HEK293 (cell line): Measurements from ENCODE around the gene MAPK9.

Experiments
- BCL11B ChIP-seq: fragments of 450-650 bp; formaldehyde crosslinking; IDR thresholded peaks from 2 replicates; pipeline ENCODE4 v1.5.1; 2016; ENCODE audit warnings: low read depth, missing biosample characterization, missing genetic modification characterization
- EGR2 ChIP-seq: fragments of 450-650 bp; formaldehyde crosslinking; IDR thresholded peaks from 2 replicates; pipeline ENCODE4 v1.5.1; 2016; ENCODE audit warnings: low read depth, missing biosample characterization, missing genetic modification characterization
- GLI2 ChIP-seq: fragments of 450-650 bp; formaldehyde crosslinking; IDR thresholded peaks from 2 replicates; pipeline ENCODE4; 2017; ENCODE audit warnings: missing biosample characterization, missing genetic modification characterization, low read depth, borderline replicate concordance
- HOXD13 ChIP-seq: sonication (generic); formaldehyde crosslinking; IDR thresholded peaks from 2 replicates; pipeline ENCODE4 v1.8.0; 2022; ENCODE audit warnings: missing genetic modification reagents, borderline replicate concordance
- KLF1 ChIP-seq: fragments of 450-650 bp; formaldehyde crosslinking; IDR thresholded peaks from 2 replicates; pipeline ENCODE4 v1.5.1; 2016; ENCODE audit warnings: missing biosample characterization, missing genetic modification characterization
- YY1 ChIP-seq: fragments of 450-650 bp; formaldehyde crosslinking; IDR thresholded peaks from 2 replicates; pipeline ENCODE4 v1.5.1; 2018; ENCODE audit warnings: missing biosample characterization, missing genetic modification characterization
- ZBTB48 ChIP-seq: fragments of 450-650 bp; formaldehyde crosslinking; IDR thresholded peaks from 2 replicates; pipeline ENCODE4 v1.5.1; 2016; ENCODE audit warnings: missing biosample characterization, missing genetic modification characterization
- ZFP3 ChIP-seq: fragments of 450-650 bp; formaldehyde crosslinking; IDR thresholded peaks from 2 replicates; pipeline ENCODE4 v1.5.1; 2016; ENCODE audit warnings: low read depth, missing biosample characterization, missing genetic modification characterization
- ZFP41 ChIP-seq: fragments of 450-650 bp; formaldehyde crosslinking; IDR thresholded peaks from 2 replicates; pipeline ENCODE4 v1.5.1; 2016; ENCODE audit warnings: missing biosample characterization, missing genetic modification characterization, borderline replicate concordance
- ZNF169 ChIP-seq: fragments of 450-650 bp; formaldehyde crosslinking; IDR thresholded peaks from 2 replicates; pipeline ENCODE4 v1.5.1; 2016; ENCODE audit warnings: missing biosample characterization, missing genetic modification characterization
- ZNF37A ChIP-seq: fragments of 450-650 bp; IDR thresholded peaks from 2 replicates; pipeline ENCODE4 v1.5.1; 2018; ENCODE audit warnings: missing biosample characterization, missing genetic modification characterization
- ZNF404 ChIP-seq: fragments of 450-650 bp; formaldehyde crosslinking; IDR thresholded peaks from 2 replicates; pipeline ENCODE4 v1.5.1; 2017; ENCODE audit warnings: missing biosample characterization, missing genetic modification characterization
- ZNF423 ChIP-seq: fragments of 450-650 bp; formaldehyde crosslinking; IDR thresholded peaks from 2 replicates; pipeline ENCODE4 v1.5.1; 2016; ENCODE audit warnings: missing biosample characterization, missing genetic modification characterization
- ZNF426 ChIP-seq: fragments of 450-650 bp; formaldehyde crosslinking; IDR thresholded peaks from 2 replicates; pipeline ENCODE4 v1.5.1; 2017; ENCODE audit warnings: missing biosample characterization, missing genetic modification characterization, mild to moderate bottlenecking, inconsistent platforms, moderate library complexity
- ZNF501 ChIP-seq: fragments of 450-650 bp; formaldehyde crosslinking; IDR thresholded peaks from 2 replicates; pipeline ENCODE4 v1.5.1; 2016; ENCODE audit warnings: missing biosample characterization, missing genetic modification characterization
- ZNF571 ChIP-seq: fragments of 450-650 bp; formaldehyde crosslinking; IDR thresholded peaks from 2 replicates; pipeline ENCODE4 v1.5.0; 2017; ENCODE audit warnings: missing biosample characterization, missing genetic modification characterization
- ZNF600 ChIP-seq: fragments of 450-650 bp; formaldehyde crosslinking; IDR thresholded peaks from 2 replicates; pipeline ENCODE4 v1.5.1; 2016; ENCODE audit warnings: missing biosample characterization, missing genetic modification characterization
- ZNF621 ChIP-seq: fragments of 450-650 bp; formaldehyde crosslinking; IDR thresholded peaks from 2 replicates; pipeline ENCODE4 v1.5.1; 2017; ENCODE audit warnings: missing biosample characterization, missing genetic modification characterization
- ZNF624 ChIP-seq: fragments of 450-650 bp; formaldehyde crosslinking; IDR thresholded peaks from 2 replicates; pipeline ENCODE4 v1.5.1; 2017; ENCODE audit warnings: missing biosample characterization, missing genetic modification characterization
- ZNF654 ChIP-seq: fragments of 450-650 bp; formaldehyde crosslinking; IDR thresholded peaks from 2 replicates; pipeline ENCODE4 v1.5.1; 2016; ENCODE audit warnings: low read depth, missing biosample characterization, missing genetic modification characterization
- ZNF776 ChIP-seq: fragments of 450-650 bp; formaldehyde crosslinking; IDR thresholded peaks from 2 replicates; pipeline ENCODE4 v1.5.0; 2017; ENCODE audit warnings: missing biosample characterization, missing genetic modification characterization, borderline replicate concordance
- TF ChIP-seq, protein P1 (sequence below): fragments of 450-650 bp; formaldehyde crosslinking; IDR thresholded peaks from 2 replicates; pipeline ENCODE4 v1.5.1; 2016; ENCODE audit warnings: missing biosample characterization, missing genetic modification characterization, borderline replicate concordance
- TF ChIP-seq, protein P2 (sequence below): fragments of 450-650 bp; formaldehyde crosslinking; IDR thresholded peaks from 2 replicates; pipeline ENCODE4 v1.5.1; 2016; ENCODE audit warnings: missing biosample characterization, missing genetic modification characterization
- TF ChIP-seq, protein P3 (sequence below): fragments of 450-650 bp; formaldehyde crosslinking; conservative IDR thresholded peaks from 2 replicates; pipeline ENCODE4 v1.5.1; 2016; ENCODE audit warnings: low read depth, missing biosample characterization, missing genetic modification characterization
- TF ChIP-seq, protein P4 (sequence below): fragments of 450-650 bp; formaldehyde crosslinking; IDR thresholded peaks from 2 replicates; pipeline ENCODE4 v1.5.1; 2016; ENCODE audit warnings: missing biosample characterization, missing genetic modification characterization, borderline replicate concordance

MAPK9 gene

DNA sequence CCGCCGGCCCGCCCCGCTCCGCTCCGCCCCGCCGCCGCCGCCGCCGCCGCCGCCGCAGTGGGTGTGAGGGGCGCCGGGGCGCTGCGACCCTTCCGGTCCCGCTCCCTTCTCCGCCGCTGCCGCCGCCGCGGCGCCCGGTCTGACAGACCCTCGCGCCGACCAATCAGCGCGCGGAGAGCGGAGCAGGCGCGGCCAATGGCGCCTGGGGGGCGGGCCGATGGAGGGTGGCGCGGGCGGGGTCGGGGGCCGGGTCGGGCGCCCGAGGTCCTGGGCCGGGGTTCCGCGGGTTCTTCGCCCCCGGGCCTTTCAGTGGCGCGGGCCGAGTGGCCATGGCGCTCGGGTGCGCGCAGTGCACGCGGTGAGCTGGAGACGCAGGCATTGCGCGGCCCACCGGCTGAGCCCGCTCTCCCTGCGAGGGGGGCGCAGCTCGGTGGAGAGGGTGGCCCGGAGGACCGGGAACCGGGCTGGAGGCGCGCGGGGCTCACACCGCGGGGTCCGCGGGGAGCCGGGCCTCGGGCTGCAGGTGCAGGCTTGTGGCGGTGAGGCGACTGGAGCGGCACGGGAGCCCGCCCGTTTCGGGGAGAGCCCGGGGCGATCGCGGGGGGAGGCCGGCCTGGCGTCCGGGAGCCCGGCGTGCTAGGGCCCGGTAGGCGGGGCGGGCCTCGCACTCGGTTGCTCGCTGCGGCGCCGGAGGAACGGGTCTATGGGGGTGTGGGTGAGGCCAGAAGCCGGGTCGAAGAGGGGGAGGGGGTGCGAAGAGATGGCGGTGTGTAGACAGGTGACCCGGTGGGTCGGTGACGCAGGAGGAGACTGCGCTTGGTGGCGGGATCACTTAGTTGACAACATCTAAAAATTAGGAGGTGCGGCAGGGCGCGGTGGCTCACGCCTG lies at the start of gene MAPK9 (continued):
- TF ChIP-seq ZNF600 (tag by site-specific recombination) (no peak), ZBTB48 (tag by site-specific recombination) (no peak; the same call in 1 of the 2 replicates), ZNF404 (tag by site-specific recombination) (no peak), HOXD13 (CRISPR knock-in tag) (no peak), ZNF423 (tag by site-specific recombination) (0 out of 2 replicates have a peak, but pooled peaks have one; percentile 29), EGR2 (tag by site-specific recombination) (0 out of 2 replicates have a peak, but pooled peaks have one; percentile 17), ZNF654 (tag by site-specific recombination) (no peak), ZNF426 (no peak), ZFP41 (tag by site-specific recombination) (no peak), ZNF169 (tag by site-specific recombination) (no peak), ZNF624 (tag by site-specific recombination) (no peak), ZNF776 (no peak), KLF1 (tag by site-specific recombination) (peak; percentile 96), YY1 (peak; percentile 20; the same call in 1 of the 2 replicates), GLI2 (tag by site-specific recombination) (no peak), ZNF571 (tag by site-specific recombination) (no peak), ZNF37A (no peak), ZNF621 (tag by site-specific recombination) (no peak), ZFP3 (no peak), ZNF501 (tag by site-specific recombination) (peak; percentile 34; the same call in 1 of the 2 replicates), BCL11B (tag by site-specific recombination) (no peak)
- TF ChIP-seq, protein P1, sequence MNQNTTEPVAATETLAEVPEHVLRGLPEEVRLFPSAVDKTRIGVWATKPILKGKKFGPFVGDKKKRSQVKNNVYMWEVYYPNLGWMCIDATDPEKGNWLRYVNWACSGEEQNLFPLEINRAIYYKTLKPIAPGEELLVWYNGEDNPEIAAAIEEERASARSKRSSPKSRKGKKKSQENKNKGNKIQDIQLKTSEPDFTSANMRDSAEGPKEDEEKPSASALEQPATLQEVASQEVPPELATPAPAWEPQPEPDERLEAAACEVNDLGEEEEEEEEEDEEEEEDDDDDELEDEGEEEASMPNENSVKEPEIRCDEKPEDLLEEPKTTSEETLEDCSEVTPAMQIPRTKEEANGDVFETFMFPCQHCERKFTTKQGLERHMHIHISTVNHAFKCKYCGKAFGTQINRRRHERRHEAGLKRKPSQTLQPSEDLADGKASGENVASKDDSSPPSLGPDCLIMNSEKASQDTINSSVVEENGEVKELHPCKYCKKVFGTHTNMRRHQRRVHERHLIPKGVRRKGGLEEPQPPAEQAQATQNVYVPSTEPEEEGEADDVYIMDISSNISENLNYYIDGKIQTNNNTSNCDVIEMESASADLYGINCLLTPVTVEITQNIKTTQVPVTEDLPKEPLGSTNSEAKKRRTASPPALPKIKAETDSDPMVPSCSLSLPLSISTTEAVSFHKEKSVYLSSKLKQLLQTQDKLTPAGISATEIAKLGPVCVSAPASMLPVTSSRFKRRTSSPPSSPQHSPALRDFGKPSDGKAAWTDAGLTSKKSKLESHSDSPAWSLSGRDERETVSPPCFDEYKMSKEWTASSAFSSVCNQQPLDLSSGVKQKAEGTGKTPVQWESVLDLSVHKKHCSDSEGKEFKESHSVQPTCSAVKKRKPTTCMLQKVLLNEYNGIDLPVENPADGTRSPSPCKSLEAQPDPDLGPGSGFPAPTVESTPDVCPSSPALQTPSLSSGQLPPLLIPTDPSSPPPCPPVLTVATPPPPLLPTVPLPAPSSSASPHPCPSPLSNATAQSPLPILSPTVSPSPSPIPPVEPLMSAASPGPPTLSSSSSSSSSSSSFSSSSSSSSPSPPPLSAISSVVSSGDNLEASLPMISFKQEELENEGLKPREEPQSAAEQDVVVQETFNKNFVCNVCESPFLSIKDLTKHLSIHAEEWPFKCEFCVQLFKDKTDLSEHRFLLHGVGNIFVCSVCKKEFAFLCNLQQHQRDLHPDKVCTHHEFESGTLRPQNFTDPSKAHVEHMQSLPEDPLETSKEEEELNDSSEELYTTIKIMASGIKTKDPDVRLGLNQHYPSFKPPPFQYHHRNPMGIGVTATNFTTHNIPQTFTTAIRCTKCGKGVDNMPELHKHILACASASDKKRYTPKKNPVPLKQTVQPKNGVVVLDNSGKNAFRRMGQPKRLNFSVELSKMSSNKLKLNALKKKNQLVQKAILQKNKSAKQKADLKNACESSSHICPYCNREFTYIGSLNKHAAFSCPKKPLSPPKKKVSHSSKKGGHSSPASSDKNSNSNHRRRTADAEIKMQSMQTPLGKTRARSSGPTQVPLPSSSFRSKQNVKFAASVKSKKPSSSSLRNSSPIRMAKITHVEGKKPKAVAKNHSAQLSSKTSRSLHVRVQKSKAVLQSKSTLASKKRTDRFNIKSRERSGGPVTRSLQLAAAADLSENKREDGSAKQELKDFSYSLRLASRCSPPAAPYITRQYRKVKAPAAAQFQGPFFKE: no peak
- TF ChIP-seq, protein P2, sequence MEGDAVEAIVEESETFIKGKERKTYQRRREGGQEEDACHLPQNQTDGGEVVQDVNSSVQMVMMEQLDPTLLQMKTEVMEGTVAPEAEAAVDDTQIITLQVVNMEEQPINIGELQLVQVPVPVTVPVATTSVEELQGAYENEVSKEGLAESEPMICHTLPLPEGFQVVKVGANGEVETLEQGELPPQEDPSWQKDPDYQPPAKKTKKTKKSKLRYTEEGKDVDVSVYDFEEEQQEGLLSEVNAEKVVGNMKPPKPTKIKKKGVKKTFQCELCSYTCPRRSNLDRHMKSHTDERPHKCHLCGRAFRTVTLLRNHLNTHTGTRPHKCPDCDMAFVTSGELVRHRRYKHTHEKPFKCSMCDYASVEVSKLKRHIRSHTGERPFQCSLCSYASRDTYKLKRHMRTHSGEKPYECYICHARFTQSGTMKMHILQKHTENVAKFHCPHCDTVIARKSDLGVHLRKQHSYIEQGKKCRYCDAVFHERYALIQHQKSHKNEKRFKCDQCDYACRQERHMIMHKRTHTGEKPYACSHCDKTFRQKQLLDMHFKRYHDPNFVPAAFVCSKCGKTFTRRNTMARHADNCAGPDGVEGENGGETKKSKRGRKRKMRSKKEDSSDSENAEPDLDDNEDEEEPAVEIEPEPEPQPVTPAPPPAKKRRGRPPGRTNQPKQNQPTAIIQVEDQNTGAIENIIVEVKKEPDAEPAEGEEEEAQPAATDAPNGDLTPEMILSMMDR (tag by site-specific recombination): no peak
- TF ChIP-seq, protein P3, sequence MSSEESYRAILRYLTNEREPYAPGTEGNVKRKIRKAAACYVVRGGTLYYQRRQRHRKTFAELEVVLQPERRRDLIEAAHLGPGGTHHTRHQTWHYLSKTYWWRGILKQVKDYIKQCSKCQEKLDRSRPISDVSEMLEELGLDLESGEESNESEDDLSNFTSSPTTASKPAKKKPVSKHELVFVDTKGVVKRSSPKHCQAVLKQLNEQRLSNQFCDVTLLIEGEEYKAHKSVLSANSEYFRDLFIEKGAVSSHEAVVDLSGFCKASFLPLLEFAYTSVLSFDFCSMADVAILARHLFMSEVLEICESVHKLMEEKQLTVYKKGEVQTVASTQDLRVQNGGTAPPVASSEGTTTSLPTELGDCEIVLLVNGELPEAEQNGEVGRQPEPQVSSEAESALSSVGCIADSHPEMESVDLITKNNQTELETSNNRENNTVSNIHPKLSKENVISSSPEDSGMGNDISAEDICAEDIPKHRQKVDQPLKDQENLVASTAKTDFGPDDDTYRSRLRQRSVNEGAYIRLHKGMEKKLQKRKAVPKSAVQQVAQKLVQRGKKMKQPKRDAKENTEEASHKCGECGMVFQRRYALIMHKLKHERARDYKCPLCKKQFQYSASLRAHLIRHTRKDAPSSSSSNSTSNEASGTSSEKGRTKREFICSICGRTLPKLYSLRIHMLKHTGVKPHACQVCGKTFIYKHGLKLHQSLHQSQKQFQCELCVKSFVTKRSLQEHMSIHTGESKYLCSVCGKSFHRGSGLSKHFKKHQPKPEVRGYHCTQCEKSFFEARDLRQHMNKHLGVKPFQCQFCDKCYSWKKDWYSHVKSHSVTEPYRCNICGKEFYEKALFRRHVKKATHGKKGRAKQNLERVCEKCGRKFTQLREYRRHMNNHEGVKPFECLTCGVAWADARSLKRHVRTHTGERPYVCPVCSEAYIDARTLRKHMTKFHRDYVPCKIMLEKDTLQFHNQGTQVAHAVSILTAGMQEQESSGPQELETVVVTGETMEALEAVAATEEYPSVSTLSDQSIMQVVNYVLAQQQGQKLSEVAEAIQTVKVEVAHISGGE (tag by site-specific recombination): no peak; the same call in 1 of the 2 replicates
- TF ChIP-seq, protein P4, sequence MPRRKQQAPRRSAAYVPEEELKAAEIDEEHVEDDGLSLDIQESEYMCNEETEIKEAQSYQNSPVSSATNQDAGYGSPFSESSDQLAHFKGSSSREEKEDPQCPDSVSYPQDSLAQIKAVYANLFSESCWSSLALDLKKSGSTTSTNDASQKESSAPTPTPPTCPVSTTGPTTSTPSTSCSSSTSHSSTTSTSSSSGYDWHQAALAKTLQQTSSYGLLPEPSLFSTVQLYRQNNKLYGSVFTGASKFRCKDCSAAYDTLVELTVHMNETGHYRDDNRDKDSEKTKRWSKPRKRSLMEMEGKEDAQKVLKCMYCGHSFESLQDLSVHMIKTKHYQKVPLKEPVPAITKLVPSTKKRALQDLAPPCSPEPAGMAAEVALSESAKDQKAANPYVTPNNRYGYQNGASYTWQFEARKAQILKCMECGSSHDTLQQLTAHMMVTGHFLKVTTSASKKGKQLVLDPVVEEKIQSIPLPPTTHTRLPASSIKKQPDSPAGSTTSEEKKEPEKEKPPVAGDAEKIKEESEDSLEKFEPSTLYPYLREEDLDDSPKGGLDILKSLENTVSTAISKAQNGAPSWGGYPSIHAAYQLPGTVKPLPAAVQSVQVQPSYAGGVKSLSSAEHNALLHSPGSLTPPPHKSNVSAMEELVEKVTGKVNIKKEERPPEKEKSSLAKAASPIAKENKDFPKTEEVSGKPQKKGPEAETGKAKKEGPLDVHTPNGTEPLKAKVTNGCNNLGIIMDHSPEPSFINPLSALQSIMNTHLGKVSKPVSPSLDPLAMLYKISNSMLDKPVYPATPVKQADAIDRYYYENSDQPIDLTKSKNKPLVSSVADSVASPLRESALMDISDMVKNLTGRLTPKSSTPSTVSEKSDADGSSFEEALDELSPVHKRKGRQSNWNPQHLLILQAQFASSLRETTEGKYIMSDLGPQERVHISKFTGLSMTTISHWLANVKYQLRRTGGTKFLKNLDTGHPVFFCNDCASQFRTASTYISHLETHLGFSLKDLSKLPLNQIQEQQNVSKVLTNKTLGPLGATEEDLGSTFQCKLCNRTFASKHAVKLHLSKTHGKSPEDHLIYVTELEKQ: no peak
